Measurements from ENCODE around the gene DCAF7.

The DCAF7 gene

DNA sequence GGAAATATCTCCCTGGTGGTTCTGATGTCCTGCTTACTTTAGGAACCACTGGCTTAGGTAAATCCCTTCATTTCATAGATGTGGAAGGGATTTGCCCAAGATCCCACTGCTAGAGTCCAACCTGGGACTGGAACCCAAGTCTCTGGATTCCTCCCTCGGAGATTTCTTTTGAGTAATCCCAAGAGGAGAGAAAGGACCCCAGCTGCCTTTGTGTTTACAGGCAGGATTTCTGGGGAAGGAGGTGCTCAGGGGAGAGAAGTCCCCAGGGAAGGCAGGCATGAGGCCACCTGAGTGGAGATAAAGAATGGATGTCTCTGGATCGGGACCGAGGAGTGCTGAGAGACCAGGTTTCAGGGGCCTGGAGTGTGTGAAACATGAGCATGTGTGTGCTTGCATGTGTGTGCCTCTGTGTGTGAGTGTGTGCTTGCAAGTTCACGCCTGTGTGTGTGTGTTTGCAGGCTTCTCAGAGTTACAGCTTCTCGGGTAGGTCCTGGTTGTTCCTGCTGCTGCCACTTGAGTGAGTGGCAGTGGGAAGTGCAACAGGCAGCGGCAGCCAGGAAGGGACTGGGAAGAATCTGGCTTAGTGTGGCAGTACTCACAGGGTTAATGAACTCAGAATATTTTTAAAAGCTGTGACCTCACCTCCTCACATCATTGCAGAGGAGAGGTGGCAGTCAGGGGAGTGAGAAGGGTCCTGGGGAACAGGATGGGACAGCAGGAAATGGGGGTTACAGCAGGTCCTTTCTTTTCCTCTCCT is 24.9 kb upstream of the DCAF7 start:
- DNase-seq: no peak

DNA sequence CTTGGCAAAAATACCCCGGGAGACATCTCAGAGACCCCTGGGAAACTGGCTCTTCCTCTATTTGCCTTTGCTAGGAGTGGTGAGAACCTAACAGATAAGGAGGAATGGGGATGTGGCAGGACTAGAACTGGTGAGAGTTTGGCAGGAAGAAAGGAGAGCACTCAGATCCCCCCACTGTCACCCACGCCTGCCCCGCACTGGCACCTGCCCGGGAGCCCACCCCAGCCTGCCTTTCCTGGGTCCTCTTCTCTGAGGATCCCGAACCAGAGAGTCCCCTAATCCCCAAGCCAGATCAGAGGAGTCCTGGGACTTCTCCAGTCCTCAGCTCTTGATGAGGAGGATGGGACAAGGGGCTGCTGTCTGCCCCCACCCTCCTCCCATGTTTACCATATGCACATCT is 23.4 kb upstream of the DCAF7 start:
- no peak for DNase-seq

DNA sequence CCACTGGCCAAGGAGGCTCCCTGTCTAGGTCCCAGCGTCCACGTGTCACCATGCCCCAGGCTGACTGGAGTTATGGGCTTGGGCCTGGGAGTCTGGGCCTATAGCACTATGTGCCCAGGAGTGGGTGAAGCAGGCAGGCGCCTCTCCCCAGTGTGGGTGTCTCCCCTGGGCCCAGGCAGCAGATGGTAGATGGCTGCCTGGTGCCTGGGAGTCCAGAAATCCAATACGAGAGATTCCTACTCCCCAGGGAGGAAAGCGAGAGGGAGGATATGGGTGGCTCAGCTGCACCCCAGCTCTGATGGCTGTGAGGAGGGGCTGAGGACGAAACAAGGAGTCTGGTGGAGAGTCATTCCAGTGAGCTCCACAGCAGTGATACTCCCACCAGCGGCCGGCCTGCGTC is 22.1 kb upstream of the DCAF7 start:
- DNase-seq: no peak

DNA sequence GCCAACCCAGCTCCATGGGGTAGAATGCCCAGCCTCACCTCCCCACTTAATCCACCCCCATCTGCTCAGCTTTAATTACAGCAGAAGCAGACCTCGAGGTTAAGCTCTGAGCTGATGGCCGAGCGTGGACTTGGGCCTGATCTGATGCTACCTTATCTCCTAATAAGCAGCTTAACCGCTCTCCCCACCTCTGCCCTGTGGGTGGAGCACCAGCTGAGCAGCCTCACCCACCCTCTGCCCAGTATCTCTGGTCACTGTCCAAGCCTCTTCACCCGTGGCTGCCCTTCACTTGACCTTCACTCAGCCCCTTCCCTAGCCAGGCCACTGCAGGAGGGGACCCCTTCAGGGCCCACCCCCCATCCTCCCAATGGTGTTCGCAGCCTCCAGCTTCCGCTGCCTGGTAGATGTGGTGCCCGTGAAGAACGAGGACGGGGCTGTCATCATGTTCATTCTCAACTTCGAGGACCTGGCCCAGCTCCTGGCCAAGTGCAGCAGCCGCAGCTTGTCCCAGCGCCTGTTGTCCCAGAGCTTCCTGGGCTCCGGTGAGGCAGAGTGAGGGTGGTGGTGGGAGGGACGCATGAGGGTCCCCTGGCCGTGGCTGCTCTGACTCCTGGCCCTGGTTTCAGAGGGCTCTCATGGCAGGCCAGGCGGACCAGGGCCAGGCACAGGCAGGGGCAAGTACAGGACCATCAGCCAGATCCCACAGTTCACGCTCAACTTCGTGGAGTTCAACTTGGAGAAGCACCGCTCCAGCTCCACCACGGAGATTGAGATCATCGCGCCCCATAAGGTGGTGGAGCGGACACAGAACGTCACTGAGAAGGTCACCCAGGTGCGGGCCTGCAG is 20.3 kb upstream of the DCAF7 start:
- no peak for DNase-seq

DNA sequence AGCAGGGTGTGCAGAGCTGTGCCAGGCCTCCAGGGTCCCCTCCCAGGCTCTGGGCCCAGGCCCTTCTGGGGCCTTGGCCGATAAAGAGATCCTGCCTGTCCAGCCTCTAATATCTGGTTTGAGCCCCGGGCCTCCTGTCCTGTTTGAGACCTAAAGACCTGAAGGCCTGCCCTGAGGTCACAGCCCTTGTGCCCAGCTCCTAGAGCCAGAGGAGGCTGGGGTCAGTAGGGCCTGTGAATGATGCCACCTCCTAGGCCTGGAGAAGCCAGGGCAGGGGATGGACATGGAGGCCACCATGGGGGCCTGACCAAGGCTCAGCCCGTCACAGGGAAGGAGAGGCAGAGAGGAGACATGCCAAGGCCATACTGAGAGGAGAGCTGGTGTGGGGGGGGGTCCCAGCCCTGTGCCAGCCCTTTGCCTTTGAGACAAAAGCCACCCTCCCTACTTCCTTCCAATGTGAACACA is 19.7 kb upstream of the DCAF7 start:
- no peak for DNase-seq

DNA sequence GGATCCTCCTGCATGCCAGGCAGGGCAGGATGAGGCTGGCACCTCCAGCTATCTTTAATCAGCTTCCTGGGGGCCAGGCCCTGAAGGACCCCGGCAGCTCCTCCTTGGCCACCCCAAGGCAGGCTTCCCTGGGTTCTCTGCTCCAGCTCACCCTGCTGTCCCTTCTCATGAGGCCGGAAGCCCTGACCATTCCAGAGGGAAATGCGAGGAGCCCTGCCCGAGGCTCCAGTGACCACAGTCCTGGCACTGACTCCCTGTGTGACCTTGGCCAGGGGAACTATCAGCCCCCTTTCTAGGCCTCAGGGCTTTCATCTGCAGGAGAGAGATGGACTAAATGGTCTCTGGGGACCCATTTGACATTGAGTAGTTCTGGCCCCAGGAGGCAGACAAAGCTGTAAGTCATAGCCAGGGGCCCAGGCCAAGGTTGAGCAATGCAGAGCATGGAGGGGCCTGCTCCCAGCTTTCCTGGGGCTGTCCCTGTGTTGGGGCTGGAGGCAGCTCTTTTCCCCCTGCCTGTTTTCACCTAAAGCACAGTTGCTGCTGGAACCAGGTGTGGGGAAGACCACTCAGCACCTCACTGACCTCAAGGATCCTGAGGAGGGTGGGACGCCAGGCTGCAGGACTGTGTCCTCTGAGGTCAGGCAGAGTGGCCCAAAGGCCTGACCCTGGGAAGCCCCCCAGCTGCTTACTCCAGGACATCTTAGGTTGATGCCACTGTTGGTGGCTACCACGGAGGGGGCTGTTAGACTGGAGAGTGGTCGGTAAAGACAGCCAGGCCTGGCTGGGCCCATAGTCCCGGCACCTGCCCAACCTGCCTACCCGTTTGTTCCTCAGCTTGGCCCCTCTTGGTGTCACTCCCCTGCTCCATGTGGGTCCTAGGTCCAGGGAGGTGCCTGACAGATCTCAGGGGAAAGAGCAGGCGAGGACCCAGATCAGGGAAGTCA is 19.0 kb upstream of the DCAF7 start:
- no peak for DNase-seq

DNA sequence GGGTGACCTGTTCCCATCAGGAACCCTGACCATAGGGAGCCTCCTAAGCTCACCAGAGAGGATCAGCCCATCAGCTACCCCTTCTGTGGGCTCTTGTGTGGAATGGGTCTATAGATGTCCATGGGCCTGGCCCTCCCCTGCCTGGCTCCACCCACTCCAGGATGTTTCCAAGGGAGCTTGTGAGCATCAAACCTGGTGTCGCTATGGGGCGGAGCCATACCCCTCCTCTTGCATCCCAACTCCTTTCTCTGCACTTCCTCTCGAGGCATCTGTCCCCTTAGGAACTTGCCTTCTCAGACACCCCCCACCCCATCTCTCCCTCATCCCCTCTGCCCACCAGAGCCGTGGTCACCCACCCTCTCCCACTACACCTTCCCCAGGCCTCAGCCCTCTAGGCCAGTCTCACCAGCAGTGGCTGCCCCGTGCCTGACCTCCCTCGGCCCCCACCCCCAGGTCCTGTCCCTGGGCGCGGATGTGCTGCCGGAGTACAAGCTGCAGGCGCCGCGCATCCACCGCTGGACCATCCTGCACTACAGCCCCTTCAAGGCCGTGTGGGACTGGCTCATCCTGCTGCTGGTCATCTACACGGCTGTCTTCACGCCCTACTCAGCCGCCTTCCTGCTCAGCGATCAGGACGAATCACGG is 16.7 kb upstream of the DCAF7 start:
- no peak for DNase-seq

DNA sequence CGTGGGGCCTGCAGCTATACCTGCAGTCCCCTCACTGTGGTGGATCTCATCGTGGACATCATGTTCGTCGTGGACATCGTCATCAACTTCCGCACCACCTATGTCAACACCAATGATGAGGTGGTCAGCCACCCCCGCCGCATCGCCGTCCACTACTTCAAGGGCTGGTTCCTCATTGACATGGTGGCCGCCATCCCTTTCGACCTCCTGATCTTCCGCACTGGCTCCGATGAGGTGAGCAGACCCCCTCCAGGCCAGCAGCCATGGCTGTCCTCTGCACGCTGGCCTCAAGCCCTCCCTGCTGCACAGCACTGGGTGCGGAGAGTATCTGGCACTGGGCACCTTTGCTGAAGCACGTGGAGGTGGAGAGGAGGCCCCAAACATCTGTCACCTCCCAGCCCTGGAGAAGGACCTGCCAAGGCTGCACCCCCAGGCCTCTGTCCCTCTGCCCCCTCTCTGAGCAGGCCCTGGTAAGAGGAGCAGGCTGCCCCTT is 16.2 kb upstream of the DCAF7 start:
- no peak for DNase-seq

DNA sequence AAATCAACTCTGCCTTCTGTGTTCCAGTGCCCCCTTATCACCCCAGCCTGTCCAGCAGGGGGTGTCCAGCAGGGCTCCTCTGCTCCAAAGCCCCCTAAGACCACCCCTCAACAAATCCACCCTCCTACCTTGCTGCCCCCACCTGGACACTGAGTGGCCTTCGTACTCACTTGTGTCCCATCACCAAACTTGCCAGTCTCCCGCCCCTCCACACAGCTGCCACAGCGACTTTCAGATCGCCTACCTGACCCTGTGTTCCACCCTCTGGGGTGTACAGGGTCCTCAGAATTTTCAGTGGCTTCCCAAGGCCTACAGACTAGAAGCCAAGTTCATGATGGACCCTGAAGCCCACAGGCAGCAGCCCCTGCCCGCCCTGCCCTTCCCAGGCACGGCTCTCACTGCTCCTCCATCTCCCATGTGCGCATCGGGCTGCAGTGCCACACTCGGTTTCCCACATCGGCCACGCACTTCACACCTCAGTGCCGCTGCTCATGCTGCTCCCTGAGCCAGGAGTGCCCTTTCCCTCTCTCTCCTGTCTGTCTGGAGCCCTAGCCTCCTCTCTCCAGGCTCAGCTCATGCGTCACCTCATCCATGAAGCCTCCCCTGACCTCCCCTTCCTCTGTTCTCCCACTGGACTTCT is 15.3 kb upstream of the DCAF7 start:
- no peak for DNase-seq

DNA sequence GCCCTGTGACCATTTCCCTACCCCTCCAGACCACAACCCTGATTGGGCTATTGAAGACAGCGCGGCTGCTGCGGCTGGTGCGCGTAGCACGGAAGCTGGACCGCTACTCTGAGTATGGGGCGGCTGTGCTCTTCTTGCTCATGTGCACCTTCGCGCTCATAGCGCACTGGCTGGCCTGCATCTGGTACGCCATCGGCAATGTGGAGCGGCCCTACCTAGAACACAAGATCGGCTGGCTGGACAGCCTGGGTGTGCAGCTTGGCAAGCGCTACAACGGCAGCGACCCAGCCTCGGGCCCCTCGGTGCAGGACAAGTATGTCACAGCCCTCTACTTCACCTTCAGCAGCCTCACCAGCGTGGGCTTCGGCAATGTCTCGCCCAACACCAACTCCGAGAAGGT is 14.6 kb upstream of the DCAF7 start:
- DNase-seq: no peak

DNA sequence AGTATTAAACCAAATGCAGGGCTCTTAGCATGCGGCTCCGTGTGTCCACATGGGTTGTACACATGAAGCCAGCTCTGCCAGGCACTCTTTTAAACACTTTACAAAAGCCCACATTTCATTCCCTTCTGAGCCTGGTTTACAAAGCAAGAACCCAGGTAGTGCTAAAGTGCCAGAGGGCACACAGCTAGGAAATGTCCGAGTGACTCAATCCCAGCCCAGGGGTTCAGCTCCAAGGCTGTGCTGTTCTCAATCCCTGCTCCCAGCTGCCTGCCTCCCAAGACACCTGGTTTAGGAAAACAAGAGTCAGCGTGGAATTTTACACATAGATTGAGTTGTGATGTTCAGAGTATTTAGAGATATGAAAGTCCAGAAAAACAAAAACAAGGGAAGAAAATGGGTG is 13.3 kb upstream of the DCAF7 start:
- no peak for DNase-seq

DNA sequence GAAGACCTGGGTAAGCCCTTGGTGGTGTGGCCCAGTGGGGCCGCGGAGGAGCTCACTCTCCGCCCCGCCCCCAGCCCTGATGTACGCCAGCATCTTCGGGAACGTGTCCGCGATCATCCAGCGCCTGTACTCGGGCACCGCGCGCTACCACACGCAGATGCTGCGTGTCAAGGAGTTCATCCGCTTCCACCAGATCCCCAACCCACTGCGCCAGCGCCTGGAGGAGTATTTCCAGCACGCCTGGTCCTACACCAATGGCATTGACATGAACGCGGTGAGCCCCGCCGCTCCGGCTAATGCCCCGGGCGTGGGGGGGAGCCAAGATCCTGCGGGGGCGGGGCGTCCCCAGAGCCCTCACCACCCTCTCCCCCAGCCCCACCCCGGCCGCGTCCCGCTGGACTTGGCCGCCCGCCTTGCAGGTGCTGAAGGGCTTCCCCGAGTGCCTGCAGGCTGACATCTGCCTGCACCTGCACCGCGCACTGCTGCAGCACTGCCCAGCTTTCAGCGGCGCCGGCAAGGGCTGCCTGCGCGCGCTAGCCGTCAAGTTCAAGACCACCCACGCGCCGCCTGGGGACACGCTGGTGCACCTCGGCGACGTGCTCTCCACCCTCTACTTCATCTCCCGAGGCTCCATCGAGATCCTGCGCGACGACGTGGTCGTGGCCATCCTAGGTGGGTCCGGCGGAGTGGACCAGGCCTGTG is 12.1 kb upstream of the DCAF7 start:
- no peak for DNase-seq

DNA sequence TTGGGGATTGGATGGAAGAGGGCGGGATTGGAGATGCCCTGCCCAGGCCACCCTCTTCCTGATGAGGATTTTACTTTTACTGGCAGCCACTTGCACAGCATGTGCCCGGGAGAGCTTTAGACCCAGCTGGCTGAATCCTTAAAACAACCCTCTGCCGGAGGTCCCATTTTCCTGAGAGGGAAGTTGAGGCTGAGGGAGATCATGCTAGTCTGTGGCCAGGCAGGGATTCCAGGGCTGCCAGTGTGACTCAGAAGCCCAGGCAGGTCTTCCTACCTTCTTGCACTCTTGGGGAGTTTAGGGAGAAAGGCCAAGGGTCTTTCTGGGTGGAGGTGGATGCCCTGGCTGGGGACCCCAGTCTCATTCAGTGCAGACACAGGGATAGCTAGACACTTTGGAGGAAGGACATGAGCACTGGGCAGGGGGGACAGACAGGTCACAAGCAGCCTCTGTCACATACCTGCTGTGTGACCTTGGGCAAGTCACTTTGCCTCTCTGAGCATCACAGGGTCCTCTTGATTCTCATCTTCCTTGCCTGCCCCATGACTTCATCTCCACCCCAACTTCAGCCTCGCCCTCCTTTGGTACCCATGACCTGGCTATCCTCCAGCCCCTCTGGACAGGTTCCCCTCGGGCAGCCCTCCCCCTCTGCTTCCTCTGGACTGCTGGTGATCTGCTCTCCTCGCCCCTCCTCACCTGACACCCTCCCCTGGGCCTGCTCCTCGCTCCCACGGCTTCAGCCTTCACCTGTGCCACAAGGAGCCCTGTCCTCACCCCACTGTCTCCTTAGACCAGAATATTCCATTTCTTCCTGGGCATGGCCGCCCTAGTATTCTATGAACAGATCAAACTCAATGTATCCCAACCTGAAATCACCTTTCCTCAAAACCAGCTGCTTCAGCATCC is 11.3 kb upstream of the DCAF7 start:
- DNase-seq: no peak

DNA sequence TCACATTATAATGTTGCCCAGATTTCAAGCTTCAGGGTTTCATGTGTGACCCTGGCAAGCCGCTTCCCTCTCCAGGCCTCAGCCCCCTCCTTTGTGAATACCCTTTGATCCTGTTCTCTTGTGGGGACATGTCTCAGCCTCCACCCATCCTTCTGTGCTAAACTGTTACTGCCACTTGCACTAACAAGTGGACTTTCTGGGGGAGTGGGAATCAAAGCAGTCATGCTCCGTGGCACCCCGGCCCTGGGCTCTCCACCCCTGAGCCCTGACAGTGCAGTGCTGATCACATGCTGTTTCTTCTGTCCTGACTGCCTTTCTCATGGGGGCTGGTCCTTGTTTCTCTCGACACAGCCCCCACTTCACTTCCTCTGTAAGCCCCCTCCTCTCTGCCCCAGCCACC is 9.7 kb upstream of the DCAF7 start:
- DNase-seq: no peak

DNA sequence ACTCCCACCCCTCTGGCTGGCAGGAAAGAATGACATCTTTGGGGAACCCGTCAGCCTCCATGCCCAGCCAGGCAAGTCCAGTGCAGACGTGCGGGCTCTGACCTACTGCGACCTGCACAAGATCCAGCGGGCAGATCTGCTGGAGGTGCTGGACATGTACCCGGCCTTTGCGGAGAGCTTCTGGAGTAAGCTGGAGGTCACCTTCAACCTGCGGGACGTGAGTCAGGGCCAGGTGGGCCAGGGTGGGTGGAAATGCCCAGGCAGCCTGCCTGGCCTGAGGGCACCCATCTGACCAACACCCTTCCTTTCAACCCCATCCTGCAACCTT is 8.1 kb upstream of the DCAF7 start:
- DNase-seq: no peak

DNA sequence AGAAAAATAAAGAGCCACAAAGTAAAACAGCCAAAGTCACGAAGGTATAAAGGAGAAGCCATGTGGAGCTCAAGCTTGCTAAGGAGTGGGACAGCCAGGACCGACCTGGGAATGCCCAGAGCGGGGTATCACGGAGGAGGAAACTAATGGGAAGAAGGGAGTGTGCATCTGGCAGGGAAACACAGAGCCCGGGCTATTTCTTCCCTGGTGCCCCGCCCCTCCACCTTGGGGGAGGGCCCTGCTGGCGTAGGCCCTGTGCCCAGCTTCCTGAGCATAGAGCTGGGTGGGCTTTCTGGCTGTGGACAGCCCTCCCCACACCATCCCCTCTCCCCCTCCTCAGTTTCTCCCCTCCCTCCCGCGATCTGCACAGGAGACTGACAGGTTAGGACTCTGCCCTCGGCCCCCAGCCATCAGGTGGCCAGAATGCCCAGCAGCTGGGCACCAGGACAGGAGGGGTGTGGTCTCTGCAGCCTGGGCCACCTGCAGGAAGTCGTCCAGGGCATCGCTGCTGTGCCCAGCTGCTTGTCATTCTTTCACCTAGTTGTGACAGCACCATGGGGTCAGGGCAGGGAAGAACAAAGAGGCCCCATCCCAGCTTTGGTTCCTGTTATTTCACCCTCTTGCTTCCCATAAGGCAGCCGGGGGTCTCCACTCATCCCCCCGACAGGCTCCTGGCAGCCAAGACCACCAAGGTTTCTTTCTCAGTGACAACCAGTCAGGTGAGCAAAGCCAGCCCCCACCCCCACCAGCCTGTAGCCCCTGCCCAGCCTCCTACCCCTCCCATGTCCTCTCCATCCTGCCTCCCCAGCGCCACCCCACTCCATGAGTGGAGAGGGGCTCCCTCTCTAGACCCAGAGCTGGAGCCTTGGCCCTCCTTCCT is 7.1 kb upstream of the DCAF7 start:
- DNase-seq: no peak

DNA sequence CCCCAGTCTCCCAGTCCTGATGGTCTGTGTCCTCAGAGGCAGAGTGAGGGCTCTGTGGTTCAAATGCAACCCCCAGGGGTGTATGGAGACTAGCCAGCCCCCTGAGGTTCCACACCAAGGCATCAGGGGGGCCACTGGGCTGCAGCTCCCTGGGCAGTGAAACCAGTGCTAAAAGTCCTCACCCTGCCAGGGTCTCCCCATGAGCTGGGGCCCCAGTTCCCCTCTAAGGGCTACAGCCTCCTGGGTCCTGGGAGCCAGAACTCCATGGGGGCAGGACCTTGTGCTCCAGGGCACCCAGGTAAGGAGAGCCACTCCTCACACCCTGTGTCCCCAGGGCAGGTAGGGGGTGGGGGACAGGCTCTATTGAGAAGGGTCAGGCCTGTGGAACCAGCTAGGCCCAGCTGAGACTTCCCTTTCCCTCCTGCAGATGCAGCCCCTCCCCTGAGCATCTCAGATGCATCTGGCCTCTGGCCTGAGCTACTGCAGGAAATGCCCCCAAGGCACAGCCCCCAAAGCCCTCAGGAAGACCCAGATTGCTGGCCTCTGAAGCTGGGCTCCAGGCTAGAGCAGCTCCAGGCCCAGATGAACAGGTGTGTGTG is 6.4 kb upstream of the DCAF7 start:
- no peak for DNase-seq

DNA sequence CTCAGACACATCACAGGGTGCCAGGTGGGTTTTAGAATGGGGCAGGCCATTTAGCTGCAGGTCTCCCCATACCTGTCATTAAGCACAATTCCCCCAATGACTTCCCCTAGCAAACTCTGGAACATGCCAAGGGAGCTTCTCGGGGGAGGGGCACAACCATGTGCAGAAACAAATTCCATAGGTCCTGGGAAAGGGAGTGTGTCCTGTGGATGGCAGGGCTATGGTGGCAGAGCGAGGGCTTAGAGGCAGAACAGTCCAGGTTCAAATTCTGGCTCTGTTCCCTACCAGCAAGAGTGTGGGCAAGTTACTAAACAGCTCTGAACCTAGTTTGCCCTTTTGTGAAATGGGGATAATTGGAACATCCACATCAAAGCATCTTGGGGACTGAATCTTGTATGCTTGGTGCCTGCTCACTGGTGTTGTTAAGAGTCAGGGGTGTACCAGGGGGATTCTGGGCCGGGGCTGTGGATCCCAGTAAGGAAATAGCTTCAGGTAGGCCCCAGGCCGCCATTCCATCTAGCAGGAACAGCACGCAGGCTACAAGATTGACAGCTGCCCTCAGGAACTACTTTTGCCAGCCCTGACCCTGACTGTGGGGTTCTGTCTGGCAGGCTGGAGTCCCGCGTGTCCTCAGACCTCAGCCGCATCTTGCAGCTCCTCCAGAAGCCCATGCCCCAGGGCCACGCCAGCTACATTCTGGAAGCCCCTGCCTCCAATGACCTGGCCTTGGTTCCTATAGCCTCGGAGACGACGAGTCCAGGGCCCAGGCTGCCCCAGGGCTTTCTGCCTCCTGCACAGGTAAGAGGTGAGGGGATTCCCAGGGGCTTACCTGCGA is 5.6 kb upstream of the DCAF7 start:
- no peak for DNase-seq
